Esophagus squamous epithelium (tissue), 5 donors: ENCODE results near the gene HOXB6. TPM values are rescaled to one million over a fixed set of nuclear protein-coding genes. Genes with fewer than 3 reads are reported as not detected.

Experiments
- DNase-seq: peaks from one replicate; lab custom pipeline; 2025; lab: John Stamatoyannopoulos, UW
- H3K27ac ChIP-seq, 4 donors: fragments of 200-600 bp; sonication (generic); one replicate each; pipeline ENCODE4 v1.5.1; 2016 to 2019; ENCODE audit warnings: mild to moderate bottlenecking in 1 of 4
- H3K27me3 ChIP-seq, 4 donors: fragments of 200-600 bp; sonication (generic); 1 replicate in 3 of 4; 2 replicates in 1 of 4; pipeline versions ENCODE4 v1.5.1 to v1.6.0; 2017 to 2021; ENCODE audit warnings: antibody characterized with exemption in 1 of 4
- H3K36me3 ChIP-seq, 3 donors: fragments of 200-600 bp; sonication (generic); one replicate each; pipeline ENCODE4 v1.5.1; 2016 to 2019
- H3K4me1 ChIP-seq, 3 donors: fragments of 200-600 bp; sonication (generic); one replicate each; pipeline ENCODE4 v1.5.1; 2017 to 2019
- H3K4me3 ChIP-seq, 4 donors: fragments of 200-600 bp; sonication (generic); 1 replicate in 3 of 4; 2 replicates in 1 of 4; pipeline ENCODE4 v1.5.1; 2016 to 2019; ENCODE audit warnings: mild to moderate bottlenecking in 2 of 4, moderate library complexity in 1 of 4
- H3K9me3 ChIP-seq, 3 donors: fragments of 200-600 bp; sonication (generic); one replicate each; pipeline ENCODE4 v1.5.1; 2016 to 2019
- CTCF ChIP-seq, 6 experiments: fragments of 450-650 bp in 4 of 6; fragments of 200-600 bp in 2 of 6; sonication (generic) in 2 of 6; IDR thresholded peaks; one replicate each; pipeline ENCODE4 v1.5.1; 2016 to 2019; ENCODE audit warnings: antibody characterized with exemption in 6 of 6, mild to moderate bottlenecking in 4 of 6, moderate library complexity in 4 of 6
- POLR2A ChIP-seq, 4 donors: fragments of 450-650 bp; IDR thresholded peaks; one replicate each; pipeline ENCODE4 v1.6.1; 2017; ENCODE audit warnings: antibody characterized with exemption in 4 of 4, mild to moderate bottlenecking in 4 of 4, moderate library complexity in 3 of 4
- WGBS, 2 donors: methylation state at CpG; one replicate each; pipeline ENCODE4 v1.1.5; 2018; 5-methylcytosine and 5-hydroxymethylcytosine counted together
- intact Hi-C: fragments of 100-400 bp; cut with DNase I; formaldehyde crosslinking; loops from one replicate; pipeline ENCODE4 v1.15.0; 2022
- total RNA-seq, 4 donors: library from RNA; depleted of rRNA; stranded (reverse); fragments of >200 nt; gene quantifications; one replicate each; pipeline ENCODE4 v1.1.0, GENCODE V29; 2016
- donor health status: DM: yes; HTN: yes; CAD: no.

HOXB6 gene
- total RNA-seq, 4 donors from 2014 or later = 1.3 to 3.1 TPM; not detected in 2

DNA sequence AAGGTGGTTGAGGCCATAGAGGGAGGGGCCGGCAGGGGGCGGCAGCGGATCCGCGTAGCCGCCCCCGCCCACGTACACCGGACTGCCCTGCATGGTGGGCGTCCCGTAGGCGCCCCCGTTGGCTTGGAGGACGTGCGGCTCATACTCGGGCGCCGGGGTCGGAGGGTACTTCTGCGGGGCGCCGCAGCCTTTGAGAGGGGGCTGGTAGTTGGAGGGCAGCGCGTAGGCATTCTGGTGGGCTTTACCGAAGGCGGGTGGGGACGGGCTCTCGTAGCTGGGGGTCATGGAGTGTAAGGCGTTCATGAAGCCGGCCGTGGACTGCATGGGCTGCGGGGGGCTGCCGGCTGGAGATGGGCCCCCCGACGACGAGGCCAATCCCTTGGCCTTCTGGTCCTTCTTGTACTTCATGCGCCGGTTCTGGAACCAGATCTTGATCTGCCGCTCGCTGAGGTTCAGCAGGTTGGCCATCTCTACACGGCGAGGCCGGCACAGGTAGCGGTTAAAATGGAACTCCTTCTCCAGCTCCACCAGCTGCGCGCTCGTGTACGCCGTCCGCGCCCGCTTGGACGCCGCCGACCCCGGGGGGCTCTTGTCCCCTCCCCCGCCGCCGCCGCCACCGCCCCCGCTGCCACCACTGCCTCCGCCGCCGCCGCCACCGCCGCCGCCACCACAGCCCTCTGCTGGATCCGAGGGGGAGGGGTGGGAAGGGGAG is 54.1 kb downstream of the HOXB6 start:
- Histone ChIP-seq H3K4me1 (peaks cover 3 to 100% (median 54%) of the 10 kb centered on the region in 3 donors), H3K27me3 (peaks cover 0 to 75% (median 0%) of the 10 kb centered on the region in 4 donors), H3K9me3 (no peaks in the 10 kb centered on the region), H3K27ac (peak overlapping the region; percentile 86 to 95 (median 92)), H3K4me3 (peak overlapping the region; percentile 13 to 44 (median 22)), H3K36me3 (peaks cover 0 to 25% (median 6%) of the 10 kb centered on the region in 3 donors)
- peak in 3 of 6 experiments; percentile 12 to 39 (median 15) for TF ChIP-seq CTCF (IDR thresholded peaks at IDR 0.05)
- no peak for TF ChIP-seq POLR2A (IDR thresholded peaks at IDR 0.05)
- DNase-seq = no peak
- 45 to 79% methylated on average over 19 to 23 of the region's 70 CpGs for WGBS, 2 donors
- intact Hi-C loops = no loop called here

GRCh38 chr17:48549914-48550501 is 54.8 kb downstream of the HOXB6 start:
- DNase-seq = no peak
- Histone ChIP-seq H3K36me3 (peaks cover 0 to 25% (median 6%) of the 10 kb centered on the region in 3 donors), H3K27ac (peak overlapping the region; percentile 86 to 95 (median 92)), H3K4me3 (peak overlapping the region; percentile 13 to 44 (median 22)), H3K27me3 (peaks cover 0 to 76% (median 0%) of the 10 kb centered on the region in 4 donors), H3K9me3 (no peaks in the 10 kb centered on the region), H3K4me1 (peaks cover 3 to 100% (median 59%) of the 10 kb centered on the region in 3 donors)
- WGBS, 2 donors = 59 to 70% methylated on average over 11 to 12 of the region's 18 CpGs
- intact Hi-C loops = no loop called here
- TF ChIP-seq POLR2A (IDR thresholded peaks at IDR 0.05) (no peak), CTCF (IDR thresholded peaks at IDR 0.05) (no peak)

DNA sequence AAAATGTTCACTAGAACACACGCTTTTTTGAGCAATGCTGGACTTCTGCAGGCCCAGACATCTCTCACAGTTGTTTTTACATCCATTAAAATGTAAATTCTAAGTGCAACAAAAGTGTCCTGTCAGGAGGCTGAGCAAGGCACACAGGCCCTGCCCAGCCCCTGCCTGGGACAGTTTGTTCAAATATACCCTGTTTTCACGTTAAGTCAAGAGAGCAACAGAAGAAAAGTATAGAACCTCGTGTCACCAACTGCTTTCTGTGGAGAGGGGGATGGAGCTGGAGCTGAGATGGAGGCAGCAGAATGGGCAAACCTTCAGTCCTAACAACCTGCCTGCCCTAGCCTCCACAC is 55.5 kb downstream of the HOXB6 start:
- peaks cover 7 to 99% (median 59%) of the 10 kb centered on the region in 3 donors for H3K4me1 ChIP-seq
- DNase-seq = no peak
- H3K27me3 ChIP-seq = peaks cover 0 to 76% (median 0%) of the 10 kb centered on the region in 4 donors
- no peak for TF ChIP-seq POLR2A (IDR thresholded peaks at IDR 0.05)
- WGBS, 2 donors = 47 to 51% methylated on average over 3 of the region's 3 CpGs
- no peak overlapping the region for H3K4me3 ChIP-seq
- H3K9me3 ChIP-seq = no peaks in the 10 kb centered on the region
- peak overlapping the region; percentile 35 to 95 (median 92) for H3K27ac ChIP-seq
- intact Hi-C loops = no loop called here
- H3K36me3 ChIP-seq = peaks cover 0 to 25% (median 6%) of the 10 kb centered on the region in 3 donors

DNA sequence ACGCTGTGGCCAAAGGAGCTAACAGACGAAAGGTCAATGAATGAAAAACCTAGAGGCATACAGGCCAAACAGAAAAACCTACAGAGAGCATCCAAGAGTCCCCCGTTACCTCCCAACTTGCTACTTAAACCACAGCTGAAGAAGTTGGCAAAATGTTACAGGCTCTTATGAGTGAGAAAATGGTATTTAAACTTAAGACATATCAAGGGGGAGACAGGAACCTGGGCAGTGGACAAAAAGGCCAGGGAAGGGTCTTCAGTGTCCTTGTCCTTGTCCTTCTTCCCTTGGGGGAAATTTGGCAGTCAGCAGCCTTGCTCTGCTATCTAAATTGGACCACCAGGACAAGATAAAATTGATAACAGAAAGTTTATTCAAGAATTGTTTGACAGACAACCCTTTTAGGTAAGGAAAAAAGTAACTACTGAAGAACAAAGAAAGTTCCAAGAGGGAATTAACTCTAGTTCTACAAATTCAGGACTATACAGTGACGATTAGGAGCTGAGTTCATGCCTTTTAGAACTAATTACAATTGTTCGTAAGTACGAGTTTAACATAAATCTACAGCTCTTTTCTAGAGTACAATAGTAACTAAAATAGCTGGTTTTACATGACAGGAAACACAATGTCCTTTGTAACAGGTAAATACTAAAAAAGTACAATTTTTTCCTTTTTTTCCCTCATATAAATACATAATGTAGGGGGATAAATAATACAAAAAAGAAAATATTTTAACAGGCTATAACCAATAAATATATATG is 56.1 kb downstream of the HOXB6 start:
- intact Hi-C loops = no loop called here

More for the DNA sequence above, 56.1 kb downstream of the HOXB6 start:
- Histone ChIP-seq H3K36me3 (peaks cover 0 to 25% (median 6%) of the 10 kb centered on the region in 3 donors), H3K4me1 (peaks cover 7 to 93% (median 56%) of the 10 kb centered on the region in 3 donors), H3K27ac (peak overlapping the region; percentile 74 to 95 (median 92)), H3K9me3 (no peaks in the 10 kb centered on the region), H3K27me3 (peaks cover 0 to 76% (median 0%) of the 10 kb centered on the region in 4 donors), H3K4me3 (peak overlapping the region in 2 of 4 donors; percentile 31 to 56)
- no peak for DNase-seq
- TF ChIP-seq POLR2A (IDR thresholded peaks at IDR 0.05) (no peak), CTCF (IDR thresholded peaks at IDR 0.05) (no peak)
- WGBS, 2 donors = 41 to 47% methylated on average over 4 to 6 of the region's 6 CpGs
